Ascending aorta (tissue), 2 donors: ENCODE results near the gene NUDT2. TPM values are rescaled to one million over a fixed set of nuclear protein-coding genes. Genes with fewer than 3 reads are reported as not detected.
A peak's percentile ranks its signal among the peaks of the same experiment; 100 is the strongest.

ENCODE experiments used
- DNase-seq, 2 donors: peaks; one replicate each; pipeline ENCODE4 v3.0.0-alpha.2; 2019; ENCODE audit warnings: low spot score in 2 of 2
- H3K27ac ChIP-seq, 2 donors: fragments of 200-600 bp; sonication (generic); one replicate each; pipeline ENCODE4 v1.5.1; 2016 to 2017; ENCODE audit warnings: mild to moderate bottlenecking in 1 of 2
- H3K27me3 ChIP-seq: fragments of 200-600 bp; sonication (generic); one replicate; pipeline ENCODE4 v1.5.1; 2017
- H3K36me3 ChIP-seq, 2 donors: fragments of 200-600 bp; sonication (generic); one replicate each; pipeline ENCODE4 v1.5.1; 2016
- H3K4me1 ChIP-seq, 2 donors: fragments of 200-600 bp; sonication (generic); one replicate each; pipeline ENCODE4 v1.5.1; 2016 to 2017; ENCODE audit warnings: mild to moderate bottlenecking in 1 of 2
- H3K4me3 ChIP-seq, 2 donors: fragments of 200-600 bp; sonication (generic); one replicate each; pipeline ENCODE4 v1.5.1; 2016 to 2017; ENCODE audit warnings: mild to moderate bottlenecking in 1 of 2
- H3K9me3 ChIP-seq, 2 donors: fragments of 200-600 bp; sonication (generic); one replicate each; pipeline ENCODE4 v1.5.1; 2016
- intact Hi-C: fragments of 100-400 bp; cut with DNase I; formaldehyde crosslinking; loops from one replicate; pipeline ENCODE4 v1.15.1; 2023
- total RNA-seq: library from RNA; depleted of rRNA; stranded (reverse); fragments of >200 nt; gene quantifications from one replicate; pipeline ENCODE4 v1.1.0, GENCODE V29; 2016
- TF ChIP-seq, protein P1 (sequence below), 3 experiments: fragments of 200-600 bp in 2 of 3; fragments of 450-650 bp in 1 of 3; sonication (generic) in 2 of 3; IDR thresholded peaks; one replicate each; pipeline ENCODE4 v1.5.1; 2016 to 2019; ENCODE audit warnings: antibody characterized with exemption in 3 of 3, mild to moderate bottlenecking in 1 of 3, moderate library complexity in 1 of 3

Gene NUDT2
- total RNA-seq, 1 donor from 2014 or later = not detected

DNA sequence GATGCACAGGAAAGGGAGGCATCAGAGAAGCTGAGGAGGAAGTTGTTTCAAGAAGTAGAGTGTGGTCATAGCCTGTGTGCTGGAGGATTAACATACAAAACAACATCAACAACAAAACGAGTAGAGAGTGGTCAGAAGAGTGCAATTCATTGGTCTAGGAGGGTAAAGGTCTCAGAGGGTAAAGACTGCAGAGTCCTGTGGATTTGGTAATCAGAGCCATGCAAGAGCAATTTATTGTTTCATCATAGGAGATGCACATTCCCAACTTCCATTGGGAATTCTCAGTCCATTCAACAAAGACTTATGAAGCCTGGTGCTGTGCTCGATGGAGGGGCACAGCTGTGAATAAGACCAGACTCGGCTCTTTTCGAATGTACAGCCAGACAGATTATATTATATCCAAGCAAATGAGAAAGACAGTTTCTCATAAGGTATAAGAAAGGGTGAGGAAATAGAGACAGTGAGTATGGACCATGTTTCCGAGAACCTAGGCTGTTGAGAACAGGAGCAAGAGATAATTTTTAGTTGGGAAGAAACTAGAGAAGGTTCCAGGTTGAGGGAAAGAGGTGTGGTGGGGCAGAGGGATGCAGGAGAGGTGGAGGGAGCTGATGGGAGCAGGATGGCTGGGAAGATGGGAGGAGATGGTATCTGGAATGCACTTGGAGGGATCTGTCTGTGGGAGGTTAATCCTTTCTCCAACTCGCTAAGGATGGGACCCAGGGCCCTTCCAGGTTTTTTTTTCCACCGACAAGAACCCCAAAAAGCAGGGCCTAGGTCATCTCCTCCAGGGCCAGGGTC is 55.2 kb downstream of the NUDT2 start:
- Histone ChIP-seq H3K36me3 (no peaks in the 10 kb centered on the region), H3K9me3 (no peaks in the 10 kb centered on the region), H3K4me1 (peaks cover 7 to 13% of the 10 kb centered on the region in 2 donors), H3K27ac (no peak overlapping the region), H3K4me3 (no peak overlapping the region), H3K27me3 (no peaks in the 10 kb centered on the region)
- intact Hi-C loops = no loop called here
- TF ChIP-seq, protein P1, sequence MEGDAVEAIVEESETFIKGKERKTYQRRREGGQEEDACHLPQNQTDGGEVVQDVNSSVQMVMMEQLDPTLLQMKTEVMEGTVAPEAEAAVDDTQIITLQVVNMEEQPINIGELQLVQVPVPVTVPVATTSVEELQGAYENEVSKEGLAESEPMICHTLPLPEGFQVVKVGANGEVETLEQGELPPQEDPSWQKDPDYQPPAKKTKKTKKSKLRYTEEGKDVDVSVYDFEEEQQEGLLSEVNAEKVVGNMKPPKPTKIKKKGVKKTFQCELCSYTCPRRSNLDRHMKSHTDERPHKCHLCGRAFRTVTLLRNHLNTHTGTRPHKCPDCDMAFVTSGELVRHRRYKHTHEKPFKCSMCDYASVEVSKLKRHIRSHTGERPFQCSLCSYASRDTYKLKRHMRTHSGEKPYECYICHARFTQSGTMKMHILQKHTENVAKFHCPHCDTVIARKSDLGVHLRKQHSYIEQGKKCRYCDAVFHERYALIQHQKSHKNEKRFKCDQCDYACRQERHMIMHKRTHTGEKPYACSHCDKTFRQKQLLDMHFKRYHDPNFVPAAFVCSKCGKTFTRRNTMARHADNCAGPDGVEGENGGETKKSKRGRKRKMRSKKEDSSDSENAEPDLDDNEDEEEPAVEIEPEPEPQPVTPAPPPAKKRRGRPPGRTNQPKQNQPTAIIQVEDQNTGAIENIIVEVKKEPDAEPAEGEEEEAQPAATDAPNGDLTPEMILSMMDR (IDR thresholded peaks at IDR 0.05) = no peak
- peak in 1 of 2 donors; percentile 53 for DNase-seq

DNA sequence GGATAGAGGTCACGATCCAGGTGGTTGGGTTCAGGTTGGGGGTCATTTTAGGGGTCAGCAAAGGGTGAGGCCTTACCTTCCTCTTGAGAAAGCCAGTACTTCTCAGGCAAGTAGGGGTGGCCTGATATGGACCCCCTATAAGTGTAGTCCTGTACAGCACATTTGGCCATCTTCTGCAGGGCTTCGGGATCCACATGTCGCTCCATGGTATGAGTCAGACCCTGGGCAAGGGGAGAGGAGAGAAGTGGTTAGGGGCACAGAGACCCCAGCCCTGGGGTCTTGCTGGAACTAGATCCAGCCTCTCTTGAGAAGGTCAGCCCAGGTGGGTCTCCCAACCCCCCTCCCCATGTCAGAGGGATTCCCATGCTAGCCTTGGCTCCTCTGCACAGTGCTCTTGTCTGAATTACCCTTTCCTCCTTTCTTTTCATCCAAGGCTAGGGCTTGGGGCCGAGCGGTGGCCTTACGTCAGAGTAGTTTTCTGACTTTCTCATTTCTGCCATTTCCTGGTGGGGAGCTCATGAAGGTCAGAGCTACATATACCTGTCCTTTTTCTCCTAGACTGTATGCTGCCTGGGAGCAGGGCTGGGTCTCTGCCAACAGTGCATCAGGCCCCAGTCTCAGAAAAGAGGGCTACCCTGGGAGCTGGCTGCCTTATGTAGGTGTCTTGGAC is 56.3 kb downstream of the NUDT2 start:
- no peaks in the 10 kb centered on the region for H3K36me3 ChIP-seq
- no peak overlapping the region for H3K4me3 ChIP-seq
- H3K4me1 ChIP-seq = peaks cover 0 to 4% of the 10 kb centered on the region in 2 donors
- TF ChIP-seq, protein P1 (IDR thresholded peaks at IDR 0.05) = no peak
- no peak for DNase-seq
- no peak overlapping the region for H3K27ac ChIP-seq
- intact Hi-C loops = no loop called here
- no peaks in the 10 kb centered on the region for H3K9me3 ChIP-seq
- H3K27me3 ChIP-seq = no peaks in the 10 kb centered on the region

DNA sequence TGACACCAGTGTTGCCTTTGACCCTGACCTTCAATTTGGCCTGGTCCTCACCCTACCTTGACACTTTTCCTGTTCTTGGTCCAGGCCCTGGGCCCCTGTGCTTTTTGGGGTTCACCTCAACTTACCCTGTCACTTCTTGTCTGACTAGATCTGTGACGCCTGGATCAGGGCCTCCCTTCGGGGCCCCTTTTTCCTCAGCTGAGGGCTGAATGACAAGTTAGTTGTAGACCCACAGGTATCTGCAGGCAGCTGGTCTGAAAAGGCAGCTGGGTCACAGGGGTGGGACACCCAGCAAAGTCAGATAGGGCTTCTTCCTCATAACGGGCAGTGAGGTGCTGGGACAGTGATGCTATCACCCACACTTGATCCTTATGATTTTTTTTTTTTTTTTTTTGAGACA is 57.3 kb downstream of the NUDT2 start:
- Histone ChIP-seq H3K9me3 (no peaks in the 10 kb centered on the region), H3K27ac (no peak overlapping the region), H3K27me3 (no peaks in the 10 kb centered on the region), H3K4me3 (no peak overlapping the region), H3K36me3 (no peaks in the 10 kb centered on the region), H3K4me1 (no peaks in the 10 kb centered on the region)
- intact Hi-C loops = no loop called here
- TF ChIP-seq, protein P1 (IDR thresholded peaks at IDR 0.05) = no peak
- DNase-seq = no peak

DNA sequence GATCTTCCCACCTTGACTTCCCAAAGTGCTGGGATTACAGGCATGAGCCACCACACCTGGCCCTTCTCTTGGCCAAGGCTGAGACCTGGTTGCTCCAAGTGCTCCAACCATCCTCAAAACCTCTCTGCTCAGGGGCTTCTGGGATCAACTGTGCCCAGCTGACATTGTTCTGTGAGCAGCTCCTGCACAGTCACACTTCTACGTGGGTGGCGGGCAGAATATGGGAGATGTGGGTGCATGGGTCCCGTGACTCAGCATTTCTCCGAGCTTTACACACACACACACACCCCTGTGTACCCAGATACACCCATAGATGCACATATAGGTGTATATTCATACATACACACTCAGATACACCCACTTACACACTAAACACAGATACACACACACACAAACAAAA is 57.9 kb downstream of the NUDT2 start:
- TF ChIP-seq, protein P1 (IDR thresholded peaks at IDR 0.05) = no peak
- Histone ChIP-seq H3K9me3 (no peaks in the 10 kb centered on the region), H3K4me1 (no peaks in the 10 kb centered on the region), H3K4me3 (no peak overlapping the region), H3K27ac (no peak overlapping the region), H3K36me3 (no peaks in the 10 kb centered on the region), H3K27me3 (no peaks in the 10 kb centered on the region)
- intact Hi-C loops = no loop called here
- DNase-seq = no peak

DNA sequence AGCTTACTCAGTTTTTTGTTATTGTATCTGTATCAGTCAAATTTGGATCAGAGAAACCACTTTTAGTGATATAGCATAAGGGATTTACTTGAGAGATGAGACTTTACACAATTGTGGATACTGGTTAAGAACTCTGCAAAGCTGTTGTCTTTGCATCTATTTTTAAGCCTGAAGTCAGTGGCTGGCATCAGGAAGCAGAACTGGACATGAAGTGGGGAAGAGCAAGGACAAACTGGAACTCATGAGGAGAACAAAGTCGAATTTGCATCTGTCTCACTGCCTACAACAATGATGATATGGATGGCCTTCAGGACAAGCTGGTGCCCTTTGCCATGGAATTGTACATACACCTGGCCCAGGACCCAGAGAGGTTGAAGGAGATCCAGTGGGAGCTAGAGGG is 63.1 kb downstream of the NUDT2 start:
- Histone ChIP-seq H3K4me3 (no peak overlapping the region), H3K9me3 (no peaks in the 10 kb centered on the region), H3K4me1 (no peaks in the 10 kb centered on the region), H3K27me3 (no peaks in the 10 kb centered on the region), H3K36me3 (peaks cover 0 to 2% of the 10 kb centered on the region in 2 donors), H3K27ac (no peak overlapping the region)
- TF ChIP-seq, protein P1 (IDR thresholded peaks at IDR 0.05) = no peak
- no peak for DNase-seq
- intact Hi-C loops = no loop called here

Other genes starting within 250 kb of the NUDT2 start
- 27.5 TPM for gene DCAF12, start 202.9 kb upstream of the NUDT2 start, total RNA-seq
- gene UBAP1, start 150.5 kb upstream of the NUDT2 start, total RNA-seq = 26.0 TPM
- gene KIF24, start 301 bp upstream of the NUDT2 start, total RNA-seq = 0.21 TPM
- 11.0 TPM for gene MYORG, start 47.3 kb downstream of the NUDT2 start, total RNA-seq
- 26.8 TPM for gene FAM219A, start 129.0 kb downstream of the NUDT2 start, total RNA-seq
- not detected for gene DNAI1, start 129.2 kb downstream of the NUDT2 start, total RNA-seq
- not detected for gene ENHO, start 193.4 kb downstream of the NUDT2 start, total RNA-seq